HEK293 (cell line): ENCODE results near the gene BMPR2.
A peak's percentile ranks its signal among the peaks of the same experiment; 100 is the strongest.

Experiments
- CTCF ChIA-PET: fragments of 350-600 bp; formaldehyde crosslinking; extraction: SDS; loops from one replicate; lab custom pipeline; 2021; ENCODE audit warnings: antibody characterized with exemption; lab: Yijun Ruan, JAX
- POLR2A ChIA-PET: fragments of 300-600 bp; formaldehyde crosslinking; extraction: SDS; loops from one replicate; lab custom pipeline; 2020; ENCODE audit warnings: antibody characterized with exemption, inconsistent platforms; lab: Yijun Ruan, JAX
- H3K27ac ChIP-seq: fragments of 200-500 bp; sonication (Bioruptor generic); 2 replicates; pipeline ENCODE4 v1.5.1; 2014; ENCODE audit warnings: low read depth, low read length, control low read depth, inconsistent platforms; ENCODE audit errors: extremely low read depth
- H3K36me3 ChIP-seq, 2 experiments: fragments of 200-500 bp in 1 of 2; sonication (Bioruptor generic) in 1 of 2; 1 replicate in 1 of 2; 2 replicates in 1 of 2; pipeline ENCODE4 v1.5.1; 2014 to 2017; ENCODE audit warnings: inconsistent platforms in 2 of 2, low read length in 2 of 2; ENCODE audit not compliant: control insufficient read depth in 2 of 2, insufficient read depth in 1 of 2
- H3K4me1 ChIP-seq: fragments of 200-500 bp; sonication (Bioruptor generic); 2 replicates; pipeline ENCODE4 v1.5.1; 2014; ENCODE audit warnings: mild to moderate bottlenecking, low read length, inconsistent platforms; ENCODE audit not compliant: control insufficient read depth, insufficient read depth
- H3K4me3 ChIP-seq: 2 replicates; pipeline ENCODE4 v1.5.1; 2011; ENCODE audit warnings: low read depth, mild to moderate bottlenecking, control low read depth, low read length, moderate library complexity
- H3K9me3 ChIP-seq: fragments of 200-500 bp; sonication (Bioruptor generic); 2 replicates; pipeline ENCODE4 v1.5.1; 2014; ENCODE audit warnings: low read depth, low read length, inconsistent platforms; ENCODE audit not compliant: control insufficient read depth, insufficient read depth
- KLF10 ChIP-seq: fragments of 450-650 bp; IDR thresholded peaks from 2 replicates; pipeline ENCODE4 v1.5.1; 2018; ENCODE audit warnings: missing biosample characterization, mild to moderate bottlenecking, missing genetic modification characterization
- PRDM10 ChIP-seq: fragments of 450-650 bp; formaldehyde crosslinking; IDR thresholded peaks from 2 replicates; pipeline ENCODE4 v1.5.1; 2016; ENCODE audit warnings: missing biosample characterization, missing genetic modification characterization
- SP2 ChIP-seq: fragments of 450-650 bp; formaldehyde crosslinking; IDR thresholded peaks from 2 replicates; pipeline ENCODE4 v1.5.1; 2016; ENCODE audit warnings: missing biosample characterization, missing genetic modification characterization
- TRIM28 ChIP-seq: IDR thresholded peaks from 2 replicates; pipeline ENCODE4 v1.6.1; 2011; ENCODE audit warnings: low read length, control low read depth, borderline replicate concordance
- ZNF138 ChIP-seq: fragments of 450-650 bp; formaldehyde crosslinking; IDR thresholded peaks from 2 replicates; pipeline ENCODE4 v1.5.1; 2016; ENCODE audit warnings: missing biosample characterization, missing genetic modification characterization, borderline replicate concordance
- ZNF19 ChIP-seq: fragments of 450-650 bp; formaldehyde crosslinking; IDR thresholded peaks from 2 replicates; pipeline ENCODE4; 2016; ENCODE audit warnings: missing biosample characterization, missing genetic modification characterization, low read depth
- ZNF248 ChIP-seq: fragments of 450-650 bp; formaldehyde crosslinking; IDR thresholded peaks from 2 replicates; pipeline ENCODE4 v1.5.1; 2017; ENCODE audit warnings: missing biosample characterization, missing genetic modification characterization
- ZNF341 ChIP-seq: fragments of 450-650 bp; formaldehyde crosslinking; IDR thresholded peaks from 2 replicates; pipeline ENCODE4; 2016; ENCODE audit warnings: low read depth, missing biosample characterization, missing genetic modification characterization
- ZNF350 ChIP-seq: fragments of 450-650 bp; formaldehyde crosslinking; IDR thresholded peaks from 2 replicates; pipeline ENCODE4 v1.5.0; 2017; ENCODE audit warnings: missing biosample characterization, mild to moderate bottlenecking, missing genetic modification characterization
- ZNF391 ChIP-seq: fragments of 450-650 bp; formaldehyde crosslinking; IDR thresholded peaks from 2 replicates; pipeline ENCODE4 v1.5.1; 2016; ENCODE audit warnings: low read depth, missing biosample characterization, missing genetic modification characterization, borderline replicate concordance
- ZNF426 ChIP-seq: fragments of 450-650 bp; formaldehyde crosslinking; IDR thresholded peaks from 2 replicates; pipeline ENCODE4 v1.5.1; 2017; ENCODE audit warnings: missing biosample characterization, missing genetic modification characterization, mild to moderate bottlenecking, inconsistent platforms, moderate library complexity
- ZNF621 ChIP-seq: fragments of 450-650 bp; formaldehyde crosslinking; IDR thresholded peaks from 2 replicates; pipeline ENCODE4 v1.5.1; 2017; ENCODE audit warnings: missing biosample characterization, missing genetic modification characterization
- ZNF645 ChIP-seq: fragments of 450-650 bp; formaldehyde crosslinking; IDR thresholded peaks from 2 replicates; pipeline ENCODE4; 2016; ENCODE audit warnings: missing biosample characterization, missing genetic modification characterization
- ZNF664 ChIP-seq: fragments of 450-650 bp; formaldehyde crosslinking; IDR thresholded peaks from 2 replicates; pipeline ENCODE4 v1.5.1; 2016; ENCODE audit warnings: missing biosample characterization, missing genetic modification characterization
- ZNF692 ChIP-seq: fragments of 450-650 bp; formaldehyde crosslinking; IDR thresholded peaks from 2 replicates; pipeline ENCODE4 v1.5.1; 2016; ENCODE audit warnings: missing biosample characterization, missing genetic modification characterization
- ZSCAN18 ChIP-seq: fragments of 450-650 bp; formaldehyde crosslinking; IDR thresholded peaks from 2 replicates; pipeline ENCODE4 v1.5.1; 2016; ENCODE audit warnings: missing biosample characterization, missing genetic modification characterization
- TF ChIP-seq, protein P1 (sequence below): fragments of 450-650 bp; formaldehyde crosslinking; conservative IDR thresholded peaks from 2 replicates; pipeline ENCODE4 v1.5.1; 2016; ENCODE audit warnings: low read depth, missing biosample characterization, missing genetic modification characterization

The BMPR2 gene

DNA sequence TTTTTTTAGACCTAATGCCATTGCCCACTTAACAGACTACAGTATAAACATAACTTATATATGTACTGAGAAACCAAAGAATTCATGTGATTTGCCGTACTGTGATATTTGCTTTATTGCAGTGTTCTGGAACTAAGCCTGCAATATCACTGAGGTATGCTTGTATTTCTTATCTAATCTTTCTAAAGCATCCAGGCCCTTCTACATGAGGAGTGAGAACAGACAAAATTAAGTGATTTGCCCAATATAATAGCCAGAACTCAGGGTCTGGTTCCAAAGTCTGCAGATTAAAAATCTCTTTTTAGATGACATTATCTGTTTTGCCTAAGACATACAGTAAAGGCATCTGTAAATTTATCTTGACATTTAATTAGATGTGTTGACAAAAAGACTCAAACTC is 41.9 kb downstream of the BMPR2 start:
- H3K9me3 ChIP-seq = no peaks in the 10 kb centered on the region
- TF ChIP-seq ZNF248 (no peak), ZSCAN18 (tag by site-specific recombination) (no peak), ZNF692 (tag by site-specific recombination) (peak; percentile 44; the same call in 1 of the 2 replicates), ZNF19 (no peak), KLF10 (tag by site-specific recombination) (no peak), ZNF391 (no peak)
- TF ChIP-seq, all 188 proteins: peak for 1
- no peak overlapping the region for H3K27ac ChIP-seq
- CTCF ChIA-PET = no interaction called here
- POLR2A ChIA-PET = no interaction called here
- peaks cover 7% of the 10 kb centered on the region; the same call in 1 of the 2 replicates for H3K4me1 ChIP-seq
- no peak overlapping the region for H3K4me3 ChIP-seq
- peaks cover 0 to 3% of the 10 kb centered on the region in 2 experiments; a peak in 1 of 3 replicates for H3K36me3 ChIP-seq

- no peak for TF ChIP-seq ZNF350 (tag by site-specific recombination)
- no peak for TF ChIP-seq ZNF664 (tag by site-specific recombination)
- TF ChIP-seq PRDM10 (tag by site-specific recombination) = 0 out of 2 replicates have a peak, but pooled peaks have one; percentile 23
- CTCF ChIA-PET = no interaction called here
- POLR2A ChIA-PET = no interaction called here
- peaks cover 0 to 3% of the 10 kb centered on the region in 2 experiments; a peak in 1 of 3 replicates for H3K36me3 ChIP-seq
- H3K27ac ChIP-seq = no peak overlapping the region
- H3K9me3 ChIP-seq = no peaks in the 10 kb centered on the region
- peaks cover 7% of the 10 kb centered on the region; the same call in 1 of the 2 replicates for H3K4me1 ChIP-seq
- H3K4me3 ChIP-seq = no peak overlapping the region
Observed at GRCh38 chr2:202418511-202418910, 42.4 kb downstream of the BMPR2 start.

- TF ChIP-seq ZNF645 (tag by site-specific recombination) (no peak), SP2 (tag by site-specific recombination) (no peak), ZNF426 (no peak), ZNF621 (tag by site-specific recombination) (no peak), TRIM28 (no peak), ZNF138 (tag by site-specific recombination) (no peak), ZNF341 (tag by site-specific recombination) (no peak)
- TF ChIP-seq, protein P1, sequence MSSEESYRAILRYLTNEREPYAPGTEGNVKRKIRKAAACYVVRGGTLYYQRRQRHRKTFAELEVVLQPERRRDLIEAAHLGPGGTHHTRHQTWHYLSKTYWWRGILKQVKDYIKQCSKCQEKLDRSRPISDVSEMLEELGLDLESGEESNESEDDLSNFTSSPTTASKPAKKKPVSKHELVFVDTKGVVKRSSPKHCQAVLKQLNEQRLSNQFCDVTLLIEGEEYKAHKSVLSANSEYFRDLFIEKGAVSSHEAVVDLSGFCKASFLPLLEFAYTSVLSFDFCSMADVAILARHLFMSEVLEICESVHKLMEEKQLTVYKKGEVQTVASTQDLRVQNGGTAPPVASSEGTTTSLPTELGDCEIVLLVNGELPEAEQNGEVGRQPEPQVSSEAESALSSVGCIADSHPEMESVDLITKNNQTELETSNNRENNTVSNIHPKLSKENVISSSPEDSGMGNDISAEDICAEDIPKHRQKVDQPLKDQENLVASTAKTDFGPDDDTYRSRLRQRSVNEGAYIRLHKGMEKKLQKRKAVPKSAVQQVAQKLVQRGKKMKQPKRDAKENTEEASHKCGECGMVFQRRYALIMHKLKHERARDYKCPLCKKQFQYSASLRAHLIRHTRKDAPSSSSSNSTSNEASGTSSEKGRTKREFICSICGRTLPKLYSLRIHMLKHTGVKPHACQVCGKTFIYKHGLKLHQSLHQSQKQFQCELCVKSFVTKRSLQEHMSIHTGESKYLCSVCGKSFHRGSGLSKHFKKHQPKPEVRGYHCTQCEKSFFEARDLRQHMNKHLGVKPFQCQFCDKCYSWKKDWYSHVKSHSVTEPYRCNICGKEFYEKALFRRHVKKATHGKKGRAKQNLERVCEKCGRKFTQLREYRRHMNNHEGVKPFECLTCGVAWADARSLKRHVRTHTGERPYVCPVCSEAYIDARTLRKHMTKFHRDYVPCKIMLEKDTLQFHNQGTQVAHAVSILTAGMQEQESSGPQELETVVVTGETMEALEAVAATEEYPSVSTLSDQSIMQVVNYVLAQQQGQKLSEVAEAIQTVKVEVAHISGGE (tag by site-specific recombination) = no peak
- no peak overlapping the region for H3K27ac ChIP-seq
- H3K36me3 ChIP-seq = peaks cover 0 to 3% of the 10 kb centered on the region in 2 experiments; a peak in 1 of 3 replicates
- no peaks in the 10 kb centered on the region for H3K9me3 ChIP-seq
- peaks cover 7% of the 10 kb centered on the region; the same call in 1 of the 2 replicates for H3K4me1 ChIP-seq
- no peak overlapping the region for H3K4me3 ChIP-seq
- ChIA-PET CTCF (no interaction called here), POLR2A (no interaction called here)
Observed at GRCh38 chr2:202423139-202423538, 47.0 kb downstream of the BMPR2 start.
